HEK293 (cell line): Measurements from ENCODE around the gene RBMS3.

Experiments
- CTCF ChIA-PET: fragments of 350-600 bp; formaldehyde crosslinking; extraction: SDS; loops from one replicate; lab custom pipeline; 2021; ENCODE audit warnings: antibody characterized with exemption; lab: Yijun Ruan, JAX
- POLR2A ChIA-PET: fragments of 300-600 bp; formaldehyde crosslinking; extraction: SDS; loops from one replicate; lab custom pipeline; 2020; ENCODE audit warnings: antibody characterized with exemption, inconsistent platforms; lab: Yijun Ruan, JAX
- H3K27ac ChIP-seq: fragments of 200-500 bp; sonication (Bioruptor generic); 2 replicates; pipeline ENCODE4 v1.5.1; 2014; ENCODE audit warnings: low read depth, low read length, control low read depth, inconsistent platforms; ENCODE audit errors: extremely low read depth
- H3K36me3 ChIP-seq, 2 experiments: fragments of 200-500 bp in 1 of 2; sonication (Bioruptor generic) in 1 of 2; 1 replicate in 1 of 2; 2 replicates in 1 of 2; pipeline ENCODE4 v1.5.1; 2014 to 2017; ENCODE audit warnings: inconsistent platforms in 2 of 2, low read length in 2 of 2; ENCODE audit not compliant: control insufficient read depth in 2 of 2, insufficient read depth in 1 of 2
- H3K4me1 ChIP-seq: fragments of 200-500 bp; sonication (Bioruptor generic); 2 replicates; pipeline ENCODE4 v1.5.1; 2014; ENCODE audit warnings: mild to moderate bottlenecking, low read length, inconsistent platforms; ENCODE audit not compliant: control insufficient read depth, insufficient read depth
- H3K4me3 ChIP-seq: 2 replicates; pipeline ENCODE4 v1.5.1; 2011; ENCODE audit warnings: low read depth, mild to moderate bottlenecking, control low read depth, low read length, moderate library complexity
- H3K9me3 ChIP-seq: fragments of 200-500 bp; sonication (Bioruptor generic); 2 replicates; pipeline ENCODE4 v1.5.1; 2014; ENCODE audit warnings: low read depth, low read length, inconsistent platforms; ENCODE audit not compliant: control insufficient read depth, insufficient read depth
- GLIS1 ChIP-seq: fragments of 450-650 bp; formaldehyde crosslinking; IDR thresholded peaks from 2 replicates; pipeline ENCODE4 v1.5.1; 2016; ENCODE audit warnings: missing biosample characterization, missing genetic modification characterization
- OSR2 ChIP-seq: fragments of 450-650 bp; formaldehyde crosslinking; IDR thresholded peaks from 2 replicates; pipeline ENCODE4 v1.5.1; 2016; ENCODE audit warnings: missing biosample characterization, missing genetic modification characterization
- SP2 ChIP-seq: fragments of 450-650 bp; formaldehyde crosslinking; IDR thresholded peaks from 2 replicates; pipeline ENCODE4 v1.5.1; 2016; ENCODE audit warnings: missing biosample characterization, missing genetic modification characterization
- ZBTB7A ChIP-seq: fragments of 450-650 bp; formaldehyde crosslinking; IDR thresholded peaks from 2 replicates; pipeline ENCODE4 v1.5.1; 2016; ENCODE audit warnings: low read depth, missing biosample characterization, missing genetic modification characterization
- ZNF132 ChIP-seq: fragments of 450-650 bp; formaldehyde crosslinking; IDR thresholded peaks from 2 replicates; pipeline ENCODE4 v1.5.1; 2017; ENCODE audit warnings: missing biosample characterization, missing genetic modification characterization, borderline replicate concordance
- ZNF211 ChIP-seq: fragments of 450-650 bp; formaldehyde crosslinking; IDR thresholded peaks from 2 replicates; pipeline ENCODE4 v1.5.1; 2016; ENCODE audit warnings: low read depth, missing biosample characterization, missing genetic modification characterization
- ZNF223 ChIP-seq: fragments of 450-650 bp; formaldehyde crosslinking; IDR thresholded peaks from 2 replicates; pipeline ENCODE4 v1.5.1; 2016; ENCODE audit warnings: missing biosample characterization, missing genetic modification characterization
- ZNF23 ChIP-seq: fragments of 450-650 bp; formaldehyde crosslinking; IDR thresholded peaks from 2 replicates; pipeline ENCODE4 v1.5.1; 2016; ENCODE audit warnings: missing biosample characterization, missing genetic modification characterization, borderline replicate concordance
- ZNF24 ChIP-seq: fragments of 450-650 bp; formaldehyde crosslinking; IDR thresholded peaks from 2 replicates; pipeline ENCODE4 v1.5.1; 2016; ENCODE audit warnings: missing biosample characterization, missing genetic modification characterization
- ZNF610 ChIP-seq: fragments of 450-650 bp; formaldehyde crosslinking; IDR thresholded peaks from 2 replicates; pipeline ENCODE4 v1.5.1; 2016; ENCODE audit warnings: missing biosample characterization, missing genetic modification characterization, borderline replicate concordance
- ZNF76 ChIP-seq: fragments of 450-650 bp; formaldehyde crosslinking; IDR thresholded peaks from 2 replicates; pipeline ENCODE4; 2016; ENCODE audit warnings: low read depth, missing biosample characterization, missing genetic modification characterization, borderline replicate concordance
- ZNF776 ChIP-seq: fragments of 450-650 bp; formaldehyde crosslinking; IDR thresholded peaks from 2 replicates; pipeline ENCODE4 v1.5.0; 2017; ENCODE audit warnings: missing biosample characterization, missing genetic modification characterization, borderline replicate concordance
- ZNF791 ChIP-seq: fragments of 450-650 bp; formaldehyde crosslinking; IDR thresholded peaks from 2 replicates; pipeline ENCODE4 v1.5.1; 2016; ENCODE audit warnings: missing biosample characterization, missing genetic modification characterization
- TF ChIP-seq, protein P1 (sequence below): fragments of 450-650 bp; formaldehyde crosslinking; IDR thresholded peaks from 2 replicates; pipeline ENCODE4 v1.5.1; 2016; ENCODE audit warnings: missing biosample characterization, missing genetic modification characterization
- TF ChIP-seq, protein P2 (sequence below): fragments of 450-650 bp; formaldehyde crosslinking; conservative IDR thresholded peaks from 2 replicates; pipeline ENCODE4 v1.5.1; 2016; ENCODE audit warnings: low read depth, missing biosample characterization, missing genetic modification characterization
- TF ChIP-seq, protein P3 (sequence below): fragments of 450-650 bp; formaldehyde crosslinking; IDR thresholded peaks from 2 replicates; pipeline ENCODE4 v1.5.1; 2016; ENCODE audit warnings: missing biosample characterization, missing genetic modification characterization
- TF ChIP-seq, protein P4 (sequence below): fragments of 450-650 bp; formaldehyde crosslinking; IDR thresholded peaks from 2 replicates; pipeline ENCODE4 v1.5.1; 2016; ENCODE audit warnings: missing biosample characterization, missing genetic modification characterization
- TF ChIP-seq, protein P5 (sequence below): fragments of 450-650 bp; formaldehyde crosslinking; IDR thresholded peaks from 2 replicates; pipeline ENCODE4 v1.5.1; 2017; ENCODE audit warnings: missing biosample characterization, missing genetic modification characterization

RBMS3 gene

DNA sequence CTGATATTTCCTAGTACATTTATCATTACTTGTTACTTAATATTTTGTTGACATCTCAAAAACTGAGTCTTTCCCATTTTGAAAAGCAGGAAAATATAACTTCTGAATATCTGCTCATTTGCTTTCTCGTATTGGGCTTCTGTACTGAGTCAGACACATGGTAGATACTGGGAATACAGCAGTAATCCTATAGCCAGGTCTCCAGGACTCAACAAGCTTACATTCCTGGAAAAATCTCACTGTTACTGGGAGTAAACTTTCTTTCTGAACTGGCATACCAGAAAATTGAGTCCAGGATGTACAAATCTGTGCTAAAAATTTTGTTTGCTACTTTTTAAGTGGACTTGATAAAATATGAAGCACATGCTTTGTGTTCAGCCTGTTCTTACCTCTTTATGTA is 240.4 kb downstream of the RBMS3 start:
- Histone ChIP-seq H3K4me1 (no peaks in the 10 kb centered on the region), H3K36me3 (no peaks in the 10 kb centered on the region), H3K4me3 (no peak overlapping the region), H3K27ac (no peak overlapping the region), H3K9me3 (no peaks in the 10 kb centered on the region)
- CTCF ChIA-PET, result interaction anchor here (0.5 to 0.6 kb wide), 2 partner anchors 12 to 340 kb away, joined by 3 read pairs; no protein-coding TSS in a partner anchor
- POLR2A ChIA-PET, result no interaction called here
- TF ChIP-seq, protein P1, sequence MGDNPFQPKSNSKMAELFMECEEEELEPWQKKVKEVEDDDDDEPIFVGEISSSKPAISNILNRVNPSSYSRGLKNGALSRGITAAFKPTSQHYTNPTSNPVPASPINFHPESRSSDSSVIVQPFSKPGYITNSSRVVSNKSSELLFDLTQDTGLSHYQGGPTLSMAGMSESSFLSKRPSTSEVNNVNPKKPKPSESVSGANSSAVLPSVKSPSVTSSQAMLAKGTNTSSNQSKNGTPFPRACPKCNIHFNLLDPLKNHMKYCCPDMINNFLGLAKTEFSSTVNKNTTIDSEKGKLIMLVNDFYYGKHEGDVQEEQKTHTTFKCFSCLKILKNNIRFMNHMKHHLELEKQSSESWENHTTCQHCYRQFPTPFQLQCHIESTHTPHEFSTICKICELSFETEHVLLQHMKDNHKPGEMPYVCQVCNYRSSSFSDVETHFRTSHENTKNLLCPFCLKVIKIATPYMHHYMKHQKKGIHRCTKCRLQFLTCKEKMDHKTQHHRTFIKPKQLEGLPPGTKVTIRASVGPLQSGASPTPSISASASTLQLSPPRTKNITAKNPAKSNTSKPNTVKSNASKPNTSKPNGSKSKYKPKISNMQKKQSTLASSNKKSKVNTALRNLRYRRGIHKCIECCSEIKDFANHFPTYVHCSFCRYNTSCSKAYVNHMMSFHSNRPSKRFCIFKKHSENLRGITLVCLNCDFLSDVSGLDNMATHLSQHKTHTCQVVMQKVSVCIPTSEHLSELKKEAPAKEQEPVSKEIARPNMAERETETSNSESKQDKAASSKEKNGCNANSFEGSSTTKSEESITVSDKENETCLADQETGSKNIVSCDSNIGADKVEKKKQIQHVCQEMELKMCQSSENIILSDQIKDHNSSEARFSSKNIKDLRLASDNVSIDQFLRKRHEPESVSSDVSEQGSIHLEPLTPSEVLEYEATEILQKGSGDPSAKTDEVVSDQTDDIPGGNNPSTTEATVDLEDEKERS (tag by site-specific recombination), result no peak
- TF ChIP-seq, protein P2, sequence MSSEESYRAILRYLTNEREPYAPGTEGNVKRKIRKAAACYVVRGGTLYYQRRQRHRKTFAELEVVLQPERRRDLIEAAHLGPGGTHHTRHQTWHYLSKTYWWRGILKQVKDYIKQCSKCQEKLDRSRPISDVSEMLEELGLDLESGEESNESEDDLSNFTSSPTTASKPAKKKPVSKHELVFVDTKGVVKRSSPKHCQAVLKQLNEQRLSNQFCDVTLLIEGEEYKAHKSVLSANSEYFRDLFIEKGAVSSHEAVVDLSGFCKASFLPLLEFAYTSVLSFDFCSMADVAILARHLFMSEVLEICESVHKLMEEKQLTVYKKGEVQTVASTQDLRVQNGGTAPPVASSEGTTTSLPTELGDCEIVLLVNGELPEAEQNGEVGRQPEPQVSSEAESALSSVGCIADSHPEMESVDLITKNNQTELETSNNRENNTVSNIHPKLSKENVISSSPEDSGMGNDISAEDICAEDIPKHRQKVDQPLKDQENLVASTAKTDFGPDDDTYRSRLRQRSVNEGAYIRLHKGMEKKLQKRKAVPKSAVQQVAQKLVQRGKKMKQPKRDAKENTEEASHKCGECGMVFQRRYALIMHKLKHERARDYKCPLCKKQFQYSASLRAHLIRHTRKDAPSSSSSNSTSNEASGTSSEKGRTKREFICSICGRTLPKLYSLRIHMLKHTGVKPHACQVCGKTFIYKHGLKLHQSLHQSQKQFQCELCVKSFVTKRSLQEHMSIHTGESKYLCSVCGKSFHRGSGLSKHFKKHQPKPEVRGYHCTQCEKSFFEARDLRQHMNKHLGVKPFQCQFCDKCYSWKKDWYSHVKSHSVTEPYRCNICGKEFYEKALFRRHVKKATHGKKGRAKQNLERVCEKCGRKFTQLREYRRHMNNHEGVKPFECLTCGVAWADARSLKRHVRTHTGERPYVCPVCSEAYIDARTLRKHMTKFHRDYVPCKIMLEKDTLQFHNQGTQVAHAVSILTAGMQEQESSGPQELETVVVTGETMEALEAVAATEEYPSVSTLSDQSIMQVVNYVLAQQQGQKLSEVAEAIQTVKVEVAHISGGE (tag by site-specific recombination), result no peak
- TF ChIP-seq ZNF76 (tag by site-specific recombination), result no peak
- TF ChIP-seq ZNF610, result no peak
- no peak for TF ChIP-seq ZNF132 (tag by site-specific recombination)
- no peak for TF ChIP-seq ZNF23 (tag by site-specific recombination)
- no peak for TF ChIP-seq ZNF211 (tag by site-specific recombination)

GRCh38 chr3:29521751-29522150 is 240.9 kb downstream of the RBMS3 start:
- ChIA-PET CTCF (interaction anchor here (0.5 kb wide), 1 partner anchor 12 kb away, joined by 3 read pairs; no protein-coding TSS in a partner anchor), POLR2A (no interaction called here)
- Histone ChIP-seq H3K4me3 (no peak overlapping the region), H3K4me1 (no peaks in the 10 kb centered on the region), H3K27ac (no peak overlapping the region), H3K9me3 (no peaks in the 10 kb centered on the region), H3K36me3 (no peaks in the 10 kb centered on the region)
- TF ChIP-seq ZNF24 (tag by site-specific recombination), result no peak
- TF ChIP-seq, protein P3, sequence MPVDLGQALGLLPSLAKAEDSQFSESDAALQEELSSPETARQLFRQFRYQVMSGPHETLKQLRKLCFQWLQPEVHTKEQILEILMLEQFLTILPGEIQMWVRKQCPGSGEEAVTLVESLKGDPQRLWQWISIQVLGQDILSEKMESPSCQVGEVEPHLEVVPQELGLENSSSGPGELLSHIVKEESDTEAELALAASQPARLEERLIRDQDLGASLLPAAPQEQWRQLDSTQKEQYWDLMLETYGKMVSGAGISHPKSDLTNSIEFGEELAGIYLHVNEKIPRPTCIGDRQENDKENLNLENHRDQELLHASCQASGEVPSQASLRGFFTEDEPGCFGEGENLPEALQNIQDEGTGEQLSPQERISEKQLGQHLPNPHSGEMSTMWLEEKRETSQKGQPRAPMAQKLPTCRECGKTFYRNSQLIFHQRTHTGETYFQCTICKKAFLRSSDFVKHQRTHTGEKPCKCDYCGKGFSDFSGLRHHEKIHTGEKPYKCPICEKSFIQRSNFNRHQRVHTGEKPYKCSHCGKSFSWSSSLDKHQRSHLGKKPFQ (tag by site-specific recombination), result peak; percentile 43; the same call in 1 of the 2 replicates
- TF ChIP-seq ZNF223, result no peak
- no peak for TF ChIP-seq ZNF791 (tag by site-specific recombination)
- TF ChIP-seq, protein P4, sequence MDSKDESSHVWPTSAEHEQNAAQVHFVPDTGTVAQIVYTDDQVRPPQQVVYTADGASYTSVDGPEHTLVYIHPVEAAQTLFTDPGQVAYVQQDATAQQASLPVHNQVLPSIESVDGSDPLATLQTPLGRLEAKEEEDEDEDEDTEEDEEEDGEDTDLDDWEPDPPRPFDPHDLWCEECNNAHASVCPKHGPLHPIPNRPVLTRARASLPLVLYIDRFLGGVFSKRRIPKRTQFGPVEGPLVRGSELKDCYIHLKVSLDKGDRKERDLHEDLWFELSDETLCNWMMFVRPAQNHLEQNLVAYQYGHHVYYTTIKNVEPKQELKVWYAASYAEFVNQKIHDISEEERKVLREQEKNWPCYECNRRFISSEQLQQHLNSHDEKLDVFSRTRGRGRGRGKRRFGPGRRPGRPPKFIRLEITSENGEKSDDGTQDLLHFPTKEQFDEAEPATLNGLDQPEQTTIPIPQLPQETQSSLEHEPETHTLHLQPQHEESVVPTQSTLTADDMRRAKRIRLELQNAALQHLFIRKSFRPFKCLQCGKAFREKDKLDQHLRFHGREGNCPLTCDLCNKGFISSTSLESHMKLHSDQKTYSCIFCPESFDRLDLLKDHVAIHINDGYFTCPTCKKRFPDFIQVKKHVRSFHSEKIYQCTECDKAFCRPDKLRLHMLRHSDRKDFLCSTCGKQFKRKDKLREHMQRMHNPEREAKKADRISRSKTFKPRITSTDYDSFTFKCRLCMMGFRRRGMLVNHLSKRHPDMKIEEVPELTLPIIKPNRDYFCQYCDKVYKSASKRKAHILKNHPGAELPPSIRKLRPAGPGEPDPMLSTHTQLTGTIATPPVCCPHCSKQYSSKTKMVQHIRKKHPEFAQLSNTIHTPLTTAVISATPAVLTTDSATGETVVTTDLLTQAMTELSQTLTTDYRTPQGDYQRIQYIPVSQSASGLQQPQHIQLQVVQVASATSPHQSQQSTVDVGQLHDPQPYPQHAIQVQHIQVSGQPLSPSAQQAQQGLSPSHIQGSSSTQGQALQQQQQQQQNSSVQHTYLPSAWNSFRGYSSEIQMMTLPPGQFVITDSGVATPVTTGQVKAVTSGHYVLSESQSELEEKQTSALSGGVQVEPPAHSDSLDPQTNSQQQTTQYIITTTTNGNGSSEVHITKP, result no peak
- TF ChIP-seq GLIS1 (tag by site-specific recombination), result peak; percentile 44; the same call in 1 of the 2 replicates
- TF ChIP-seq, protein P5, sequence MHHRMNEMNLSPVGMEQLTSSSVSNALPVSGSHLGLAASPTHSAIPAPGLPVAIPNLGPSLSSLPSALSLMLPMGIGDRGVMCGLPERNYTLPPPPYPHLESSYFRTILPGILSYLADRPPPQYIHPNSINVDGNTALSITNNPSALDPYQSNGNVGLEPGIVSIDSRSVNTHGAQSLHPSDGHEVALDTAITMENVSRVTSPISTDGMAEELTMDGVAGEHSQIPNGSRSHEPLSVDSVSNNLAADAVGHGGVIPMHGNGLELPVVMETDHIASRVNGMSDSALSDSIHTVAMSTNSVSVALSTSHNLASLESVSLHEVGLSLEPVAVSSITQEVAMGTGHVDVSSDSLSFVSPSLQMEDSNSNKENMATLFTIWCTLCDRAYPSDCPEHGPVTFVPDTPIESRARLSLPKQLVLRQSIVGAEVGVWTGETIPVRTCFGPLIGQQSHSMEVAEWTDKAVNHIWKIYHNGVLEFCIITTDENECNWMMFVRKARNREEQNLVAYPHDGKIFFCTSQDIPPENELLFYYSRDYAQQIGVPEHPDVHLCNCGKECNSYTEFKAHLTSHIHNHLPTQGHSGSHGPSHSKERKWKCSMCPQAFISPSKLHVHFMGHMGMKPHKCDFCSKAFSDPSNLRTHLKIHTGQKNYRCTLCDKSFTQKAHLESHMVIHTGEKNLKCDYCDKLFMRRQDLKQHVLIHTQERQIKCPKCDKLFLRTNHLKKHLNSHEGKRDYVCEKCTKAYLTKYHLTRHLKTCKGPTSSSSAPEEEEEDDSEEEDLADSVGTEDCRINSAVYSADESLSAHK (tag by site-specific recombination), result peak; percentile 36; the same call in 1 of the 2 replicates
- TF ChIP-seq ZNF776 (tag by site-specific recombination), result no peak
- peak; percentile 67 for TF ChIP-seq OSR2
- no peak for TF ChIP-seq ZBTB7A
- no peak for TF ChIP-seq SP2
